ENCODE measurements around the gene EXD1.

- no peak for TF ChIP-seq CTCF (conservative IDR thresholded peaks at IDR 0.05; ENCODE audit: low read depth, low read length)
- TF ChIP-seq EZH2 (IDR thresholded peaks at IDR 0.05; ENCODE audit: borderline replicate concordance, low read depth, low read length, poor library complexity, severe bottlenecking), result no peak
Observed at GRCh38 chr15:41241221-41241964, 10.8 kb upstream of the EXD1 start.

Data from A673 (cell line).